ENCODE measurements around the gene LATS2. TPM values are rescaled to one million over a fixed set of nuclear protein-coding genes. Genes with fewer than 3 reads are reported as not detected.

The LATS2 gene
- total RNA-seq, 2 experiments from 2014 or later: 6.2 to 6.5 TPM

GRCh38 chr13:21046203-21046602, 15.2 kb downstream of the LATS2 start:
- no peaks in the 10 kb centered on the region for H3K9me3 Mint-ChIP-seq
- H3K4me3 Mint-ChIP-seq: no peak overlapping the region
- Histone ChIP-seq H3K27ac (ENCODE audit: low read depth in 1 of 2, low read length in 2 of 2) (no peak overlapping the region), H3K4me3 (ENCODE audit: low read length) (no peak overlapping the region), H3K9me3 (ENCODE audit: control insufficient read depth in 1 of 2, insufficient read depth in 1 of 2, low read length in 2 of 2) (peaks cover 0 to 4% of the 10 kb centered on the region in 2 experiments), H3K27me3 (ENCODE audit: control insufficient read depth in 1 of 2, insufficient read depth in 2 of 2, low read length in 2 of 2) (no peaks in the 10 kb centered on the region), H3K36me3 (ENCODE audit: insufficient read depth, low read length) (no peaks in the 10 kb centered on the region), H3K4me1 (ENCODE audit: insufficient read depth, low read length) (no peaks in the 10 kb centered on the region)
- H3K27ac Mint-ChIP-seq: no peak overlapping the region
- ATAC-seq (ENCODE audit: poor library complexity) (no peak), DNase-seq (no peak)
- no peaks in the 10 kb centered on the region for H3K36me3 Mint-ChIP-seq (ENCODE audit: low read depth)
- no peaks in the 10 kb centered on the region for H3K4me1 Mint-ChIP-seq (ENCODE audit: low read depth)
- ChIA-PET POLR2A (no interaction called here), CTCF (no interaction called here)
- intact Hi-C loops (cut with DNase I, micrococcal nuclease): no loop called here
- TF ChIP-seq, protein P1, sequence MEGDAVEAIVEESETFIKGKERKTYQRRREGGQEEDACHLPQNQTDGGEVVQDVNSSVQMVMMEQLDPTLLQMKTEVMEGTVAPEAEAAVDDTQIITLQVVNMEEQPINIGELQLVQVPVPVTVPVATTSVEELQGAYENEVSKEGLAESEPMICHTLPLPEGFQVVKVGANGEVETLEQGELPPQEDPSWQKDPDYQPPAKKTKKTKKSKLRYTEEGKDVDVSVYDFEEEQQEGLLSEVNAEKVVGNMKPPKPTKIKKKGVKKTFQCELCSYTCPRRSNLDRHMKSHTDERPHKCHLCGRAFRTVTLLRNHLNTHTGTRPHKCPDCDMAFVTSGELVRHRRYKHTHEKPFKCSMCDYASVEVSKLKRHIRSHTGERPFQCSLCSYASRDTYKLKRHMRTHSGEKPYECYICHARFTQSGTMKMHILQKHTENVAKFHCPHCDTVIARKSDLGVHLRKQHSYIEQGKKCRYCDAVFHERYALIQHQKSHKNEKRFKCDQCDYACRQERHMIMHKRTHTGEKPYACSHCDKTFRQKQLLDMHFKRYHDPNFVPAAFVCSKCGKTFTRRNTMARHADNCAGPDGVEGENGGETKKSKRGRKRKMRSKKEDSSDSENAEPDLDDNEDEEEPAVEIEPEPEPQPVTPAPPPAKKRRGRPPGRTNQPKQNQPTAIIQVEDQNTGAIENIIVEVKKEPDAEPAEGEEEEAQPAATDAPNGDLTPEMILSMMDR (IDR thresholded peaks at IDR 0.05): no peak
- H3K27me3 Mint-ChIP-seq: no peaks in the 10 kb centered on the region

DNA sequence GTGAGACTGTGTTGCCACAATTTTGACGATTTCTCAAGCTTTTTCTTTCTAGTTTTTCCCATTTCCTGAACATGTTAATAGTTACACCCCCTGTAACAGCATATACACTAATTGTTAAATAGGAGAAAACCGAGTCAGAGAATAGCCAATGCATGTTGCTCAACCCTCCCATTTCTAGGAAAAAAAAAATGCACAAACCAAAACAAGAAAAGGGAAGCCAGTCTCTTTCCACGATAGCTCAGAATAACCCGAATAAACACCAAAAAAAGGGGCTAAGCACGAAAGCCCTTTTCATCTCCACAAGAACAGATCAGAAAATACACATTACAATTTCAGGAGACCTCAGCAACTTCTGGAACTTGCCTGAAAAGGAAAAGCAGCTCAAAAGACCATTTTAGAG, 16.3 kb downstream of the LATS2 start:
- Histone ChIP-seq H3K27me3 (ENCODE audit: control insufficient read depth in 1 of 2, insufficient read depth in 2 of 2, low read length in 2 of 2) (no peaks in the 10 kb centered on the region), H3K9me3 (ENCODE audit: control insufficient read depth in 1 of 2, insufficient read depth in 1 of 2, low read length in 2 of 2) (no peaks in the 10 kb centered on the region), H3K4me1 (ENCODE audit: insufficient read depth, low read length) (no peaks in the 10 kb centered on the region), H3K4me3 (ENCODE audit: low read length) (no peak overlapping the region), H3K27ac (ENCODE audit: low read depth in 1 of 2, low read length in 2 of 2) (no peak overlapping the region), H3K36me3 (ENCODE audit: insufficient read depth, low read length) (no peaks in the 10 kb centered on the region)
- H3K4me3 Mint-ChIP-seq: no peak overlapping the region
- POLR2A ChIA-PET: no interaction called here
- H3K27me3 Mint-ChIP-seq: no peaks in the 10 kb centered on the region
- no peaks in the 10 kb centered on the region for H3K36me3 Mint-ChIP-seq (ENCODE audit: low read depth)
- H3K4me1 Mint-ChIP-seq (ENCODE audit: low read depth): no peaks in the 10 kb centered on the region
- CTCF ChIA-PET: no interaction called here
- DNase-seq (no peak), ATAC-seq (ENCODE audit: poor library complexity) (no peak)
- no peak overlapping the region for H3K27ac Mint-ChIP-seq
- H3K9me3 Mint-ChIP-seq: no peaks in the 10 kb centered on the region
- intact Hi-C loops (cut with DNase I, micrococcal nuclease): no loop called here
- TF ChIP-seq, protein P1 (IDR thresholded peaks at IDR 0.05): no peak

DNA sequence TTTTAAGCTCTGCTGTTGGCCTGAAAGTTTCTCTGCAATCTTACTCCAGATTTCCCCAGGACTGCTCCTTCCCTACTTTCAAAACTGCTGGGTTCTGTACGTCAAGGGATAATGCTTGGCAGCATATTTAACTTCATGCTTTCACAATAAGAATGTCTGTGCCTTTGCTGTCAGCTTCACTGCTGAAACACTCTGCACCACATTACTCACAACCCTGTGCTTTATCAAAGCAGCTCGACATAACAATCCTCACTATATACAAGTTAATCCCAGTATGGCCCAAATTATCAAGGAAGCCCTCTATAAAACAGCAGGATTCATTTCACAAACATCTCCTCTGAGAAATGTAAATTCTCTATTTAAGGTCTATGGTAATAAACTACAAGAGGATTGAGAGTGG, 17.5 kb downstream of the LATS2 start:
- no peaks in the 10 kb centered on the region for H3K27me3 ChIP-seq (ENCODE audit: control insufficient read depth in 1 of 2, insufficient read depth in 2 of 2, low read length in 2 of 2)
- H3K9me3 ChIP-seq (ENCODE audit: control insufficient read depth in 1 of 2, insufficient read depth in 1 of 2, low read length in 2 of 2): no peaks in the 10 kb centered on the region
- no peak overlapping the region for H3K27ac Mint-ChIP-seq
- H3K4me1 ChIP-seq (ENCODE audit: insufficient read depth, low read length): peaks cover 3% of the 10 kb centered on the region
- no peaks in the 10 kb centered on the region for H3K36me3 ChIP-seq (ENCODE audit: insufficient read depth, low read length)
- H3K27ac ChIP-seq (ENCODE audit: low read depth in 1 of 2, low read length in 2 of 2): no peak overlapping the region
- no peaks in the 10 kb centered on the region for H3K9me3 Mint-ChIP-seq
- ATAC-seq (ENCODE audit: poor library complexity) (no peak), DNase-seq (no peak)
- peaks cover 8% of the 10 kb centered on the region for H3K4me1 Mint-ChIP-seq (ENCODE audit: low read depth)
- no peak overlapping the region for H3K4me3 Mint-ChIP-seq
- no peak overlapping the region for H3K4me3 ChIP-seq (ENCODE audit: low read length)
- intact Hi-C loops (cut with DNase I, micrococcal nuclease): no loop called here
- ChIA-PET CTCF (no interaction called here), POLR2A (no interaction called here)
- H3K36me3 Mint-ChIP-seq (ENCODE audit: low read depth): no peaks in the 10 kb centered on the region
- H3K27me3 Mint-ChIP-seq: no peaks in the 10 kb centered on the region
- TF ChIP-seq, protein P1 (IDR thresholded peaks at IDR 0.05): no peak
